GM19395 (cell line): ENCODE data around the gene CRACR2B.
A peak's percentile ranks its signal among the peaks of the same experiment; 100 is the strongest.

ENCODE experiments used
- ATAC-seq: cut with Tn5 transposase; IDR thresholded peaks from one replicate; pipeline ENCODE4 v1.9.1; 2021; ENCODE audit warnings: mild to moderate bottlenecking, moderate library complexity; ENCODE audit not compliant: unreplicated experiment

Gene CRACR2B

DNA sequence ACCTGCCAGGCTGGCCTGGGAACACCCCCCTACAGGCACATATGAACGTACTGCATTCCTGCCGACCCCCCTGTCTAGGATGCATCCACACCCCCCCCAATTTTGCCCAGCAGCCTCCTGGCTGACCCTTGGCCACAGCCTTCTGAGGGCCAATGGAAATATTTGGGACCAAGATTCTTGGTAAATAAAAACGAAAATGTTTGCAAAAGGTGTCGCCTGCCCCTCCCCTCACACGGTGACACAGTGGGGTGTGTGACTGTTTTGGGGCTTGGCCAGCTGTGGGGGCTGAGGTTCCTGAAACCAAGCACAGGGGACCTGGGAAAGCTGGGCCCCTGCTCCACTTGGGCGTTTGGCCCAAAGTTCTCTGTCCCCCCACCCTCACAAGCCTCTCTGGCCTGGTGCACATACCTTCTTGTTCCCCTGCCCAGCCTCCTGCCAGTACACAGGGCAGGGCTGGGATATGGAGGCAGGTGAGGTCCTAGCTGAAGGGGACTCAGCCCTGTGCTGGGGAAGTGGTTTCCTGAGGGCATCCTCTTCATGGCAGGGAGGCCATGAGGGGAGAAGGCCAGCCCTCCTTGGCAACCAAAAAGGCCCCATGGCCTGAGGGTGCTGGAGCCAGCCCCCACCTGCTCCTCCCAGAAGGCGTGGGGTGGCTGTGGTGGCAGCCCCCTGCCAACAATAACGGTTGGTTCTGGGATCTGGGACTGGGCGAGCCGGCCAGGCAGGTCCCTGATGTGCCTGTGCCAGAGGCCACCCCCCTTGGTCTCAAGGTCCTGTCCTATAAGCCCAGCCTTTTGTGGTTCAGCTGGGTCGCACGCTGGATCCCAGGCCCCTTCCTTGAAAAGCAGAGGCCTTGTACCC lies 2.1 kb upstream of the CRACR2B start:
- no peak for ATAC-seq

DNA sequence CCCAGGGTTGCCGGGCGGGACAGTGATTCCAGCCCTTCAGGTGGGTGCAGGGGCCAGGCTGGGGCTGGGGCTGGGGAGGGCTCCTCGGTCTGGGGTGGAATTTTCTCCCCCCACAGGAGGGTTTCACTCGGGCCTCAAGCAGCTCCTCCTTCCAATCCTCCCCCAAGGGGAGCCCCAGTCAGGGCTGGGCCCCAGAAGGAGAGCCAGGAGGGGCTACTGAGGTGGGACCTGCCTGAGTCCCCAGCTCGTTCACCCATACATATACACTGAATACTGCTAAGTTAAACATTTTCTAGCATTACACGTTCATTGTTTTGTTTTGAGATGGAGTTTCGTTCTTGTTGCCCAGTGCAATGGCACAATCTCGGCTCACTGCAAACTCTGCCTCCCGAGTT lies 1.5 kb upstream of the CRACR2B start:
- no peak for ATAC-seq

DNA sequence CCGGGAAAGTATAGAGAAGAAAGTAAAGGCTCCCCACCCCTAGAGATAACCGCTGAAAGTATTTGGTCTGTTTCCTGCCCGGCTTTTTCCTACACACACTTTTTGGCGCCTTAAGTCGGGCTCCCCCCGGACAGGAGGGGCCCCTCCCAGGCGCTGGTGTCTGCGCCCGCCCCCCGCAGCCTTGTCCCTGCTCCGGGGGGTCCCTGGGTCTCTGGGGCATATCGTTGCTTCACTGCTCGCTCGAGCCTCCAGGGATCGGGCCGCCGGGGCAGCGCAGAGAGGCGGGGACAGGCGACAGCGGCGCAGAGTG lies 928 bp upstream of the CRACR2B start:
- ATAC-seq = peak; percentile 7

DNA sequence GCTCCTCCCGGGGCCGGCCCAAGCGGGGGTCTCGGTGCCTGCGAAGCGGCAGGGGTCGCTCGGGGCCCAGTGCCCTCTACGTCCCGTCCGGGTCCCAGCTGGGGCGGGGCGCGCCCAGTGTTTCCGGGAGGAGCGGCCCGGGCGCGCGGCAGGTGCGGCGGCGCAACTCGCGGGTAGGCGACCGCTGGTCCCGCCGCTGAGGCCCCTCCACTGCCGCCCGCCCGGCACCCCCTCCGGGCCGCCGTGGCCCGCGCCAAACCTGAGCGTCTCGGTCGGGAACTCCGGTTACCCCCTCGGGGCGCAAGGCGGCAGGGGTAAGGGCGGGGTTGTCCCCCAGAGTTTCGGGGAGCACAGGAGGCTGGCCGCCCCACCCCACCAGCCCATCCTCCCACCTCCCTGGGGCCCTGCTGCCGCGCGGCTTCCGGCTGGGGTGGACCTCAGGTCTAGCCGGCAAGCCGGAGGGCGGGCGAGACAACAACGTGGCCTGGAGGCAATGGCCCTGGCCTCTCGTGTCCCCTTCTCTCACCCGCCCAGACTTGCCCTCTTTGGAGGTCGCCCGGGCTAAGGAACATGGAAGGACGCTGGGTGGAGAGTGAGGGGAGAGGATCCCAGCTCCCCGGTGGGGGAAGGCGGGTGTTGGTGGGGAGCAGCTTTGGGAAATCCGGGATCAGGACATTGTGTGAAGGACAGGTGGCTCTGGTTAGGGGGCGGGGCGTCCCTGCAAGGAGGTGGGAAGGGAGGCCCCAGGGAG lies 398 bp upstream of the CRACR2B start:
- peak; percentile 48 for ATAC-seq

DNA sequence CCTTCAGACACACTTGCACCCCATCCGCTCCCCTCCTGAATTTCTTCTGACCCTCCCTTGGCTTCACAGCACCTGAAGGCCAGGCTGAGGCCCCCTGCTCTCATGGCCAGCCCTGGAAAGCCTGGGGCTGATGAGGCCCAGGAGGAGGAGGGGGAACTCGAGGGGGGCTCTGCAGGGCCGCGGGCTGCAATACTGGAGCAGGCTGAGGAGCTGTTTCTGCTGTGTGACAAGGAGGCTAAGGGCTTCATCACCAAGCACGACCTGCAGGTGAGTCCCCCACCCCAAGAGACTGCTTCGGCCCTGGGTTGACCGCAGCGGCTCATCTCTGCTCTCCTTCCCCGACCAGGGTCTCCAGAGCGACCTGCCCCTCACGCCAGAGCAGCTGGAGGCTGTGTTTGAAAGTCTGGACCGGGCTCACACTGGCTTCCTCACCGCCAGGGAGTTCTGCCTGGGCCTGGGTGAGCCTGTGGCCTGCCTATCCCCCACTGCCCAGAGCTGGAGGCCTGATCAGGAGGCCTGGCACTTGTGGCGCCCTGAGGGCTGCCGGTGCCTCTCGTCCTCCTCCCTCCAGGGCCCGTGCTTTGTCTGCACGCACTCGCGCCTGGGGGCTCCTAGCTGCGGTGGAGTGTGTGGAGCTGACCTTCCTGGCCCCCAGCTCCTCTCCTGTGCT lies 922 bp downstream of the CRACR2B start:
- no peak for ATAC-seq

DNA sequence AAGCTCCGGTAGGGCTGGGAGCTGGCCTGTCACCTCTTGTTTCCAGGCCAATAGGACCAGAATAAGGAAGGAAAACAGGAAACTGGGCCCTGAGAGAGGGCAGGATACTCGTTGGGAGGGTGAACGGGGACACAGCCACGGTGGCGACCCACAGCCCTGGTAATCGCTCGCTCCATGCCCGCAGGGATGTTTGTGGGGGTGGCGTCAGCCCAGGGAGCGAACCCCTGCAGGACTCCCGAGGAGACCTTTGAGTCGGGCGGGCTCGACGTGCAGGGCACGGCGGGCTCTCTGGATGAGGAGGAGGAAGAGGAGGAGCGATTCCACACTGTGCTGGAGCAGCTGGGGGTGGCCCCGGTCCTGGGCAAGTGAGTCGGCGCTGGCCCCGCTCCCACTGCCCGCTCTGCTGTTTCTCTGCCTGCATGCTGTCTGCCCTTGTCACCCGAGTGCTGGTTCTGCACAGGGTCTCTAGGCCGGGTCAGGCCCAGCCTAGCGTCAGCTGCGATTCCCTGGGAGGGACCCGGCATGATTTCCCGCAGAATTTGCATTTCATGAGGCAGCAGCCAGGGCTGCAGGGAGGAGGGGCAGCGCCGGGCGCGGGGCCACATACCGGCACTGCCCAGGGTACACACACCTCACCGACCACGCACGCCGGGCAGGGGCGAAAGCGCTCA lies 1.6 kb downstream of the CRACR2B start:
- no peak for ATAC-seq

DNA sequence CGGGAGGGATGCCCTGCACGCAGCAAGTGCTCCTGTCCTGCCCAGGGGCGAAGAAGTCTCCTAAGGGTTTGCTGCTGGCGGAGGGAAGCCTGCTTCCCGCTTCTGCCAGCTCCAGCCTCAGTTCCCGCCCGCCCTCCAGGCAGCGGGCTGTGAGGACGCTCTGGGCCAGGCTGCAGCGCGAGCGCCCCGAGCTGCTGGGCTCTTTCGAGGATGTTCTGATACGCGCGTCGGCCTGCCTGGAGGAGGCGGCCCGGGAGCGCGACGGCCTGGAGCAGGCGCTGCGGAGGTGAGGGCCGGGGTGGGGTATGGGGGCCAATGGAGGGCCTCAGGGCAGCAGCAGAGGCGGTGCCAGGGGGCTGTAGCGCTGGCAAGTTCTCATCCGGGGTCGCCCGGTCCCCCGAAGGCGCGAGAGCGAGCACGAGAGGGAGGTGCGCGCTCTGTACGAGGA lies 2.2 kb downstream of the CRACR2B start:
- ATAC-seq = no peak

DNA sequence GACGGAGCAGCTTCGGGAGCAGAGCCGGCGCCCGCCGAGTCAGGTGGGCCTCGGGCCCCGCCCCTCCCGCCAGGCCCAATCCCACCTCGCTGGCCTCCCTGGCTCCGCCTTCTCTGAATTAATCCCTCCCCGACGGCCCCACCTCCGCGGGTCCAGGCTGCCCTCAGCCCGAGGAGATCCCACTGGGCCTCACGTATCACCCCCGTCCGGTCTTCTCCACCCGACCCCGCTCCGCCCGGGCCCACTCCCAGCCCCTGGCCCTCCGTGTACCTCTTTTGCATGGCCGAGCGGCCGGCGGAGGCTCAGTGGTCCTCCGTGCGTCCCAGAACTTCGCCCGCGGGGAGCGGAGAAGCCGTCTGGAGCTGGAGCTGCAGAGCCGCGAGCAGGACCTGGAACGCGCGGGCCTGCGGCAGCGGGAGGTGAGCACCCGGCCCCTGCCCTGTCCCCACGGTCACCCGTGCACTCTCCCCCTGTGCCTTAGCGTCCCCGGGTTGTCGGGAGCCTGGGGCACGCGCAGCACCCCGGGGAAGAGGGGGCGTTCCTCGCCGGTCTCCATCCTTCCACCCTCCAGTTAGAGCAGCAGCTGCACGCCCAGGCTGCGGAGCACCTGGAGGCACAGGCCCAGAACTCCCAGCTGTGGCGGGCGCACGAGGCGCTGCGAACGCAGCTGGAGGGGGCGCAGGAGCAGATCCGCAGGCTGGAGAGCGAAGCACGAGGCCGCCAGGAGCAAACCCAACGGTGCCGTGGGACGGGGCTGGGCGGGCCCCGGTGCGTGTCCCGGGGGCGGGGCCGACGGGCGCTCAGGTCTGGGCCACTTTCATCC lies 2.8 kb downstream of the CRACR2B start:
- no peak for ATAC-seq

DNA sequence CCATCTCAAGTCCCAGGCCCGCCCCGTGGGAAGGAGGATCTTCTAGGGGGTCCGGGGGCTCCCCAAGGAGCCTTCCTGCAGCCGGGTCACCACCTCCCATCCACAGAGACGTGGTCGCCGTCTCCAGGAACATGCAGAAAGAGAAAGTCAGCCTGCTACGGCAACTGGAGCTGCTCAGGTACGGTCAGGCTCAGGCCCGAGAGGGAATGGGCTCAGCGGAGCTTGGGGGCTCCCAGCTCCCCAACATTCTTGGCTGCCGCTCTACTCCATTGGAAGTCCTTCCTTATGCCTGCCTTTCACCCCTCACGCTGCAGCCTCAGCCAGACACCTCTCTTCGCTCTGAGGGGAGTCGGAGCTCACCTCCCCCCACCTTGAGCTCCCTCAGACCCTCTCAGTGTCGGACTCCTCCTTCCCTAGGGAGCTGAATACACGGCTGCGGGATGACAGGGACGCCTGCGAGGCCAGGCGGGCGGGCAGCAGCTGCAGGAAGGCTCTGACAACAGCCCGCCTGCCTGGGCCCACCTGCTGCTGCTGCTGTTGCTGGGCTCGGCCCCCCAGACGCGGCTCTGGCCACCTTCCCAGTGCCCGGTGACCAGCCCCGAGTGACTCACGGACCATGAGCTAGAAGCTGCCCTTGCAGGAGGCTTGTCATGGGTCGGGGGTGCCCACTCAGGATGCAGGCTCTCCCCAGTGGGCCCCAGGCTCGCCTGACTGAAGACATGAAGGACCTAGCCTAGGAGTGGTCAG lies 3.6 kb downstream of the CRACR2B start:
- ATAC-seq = no peak

DNA sequence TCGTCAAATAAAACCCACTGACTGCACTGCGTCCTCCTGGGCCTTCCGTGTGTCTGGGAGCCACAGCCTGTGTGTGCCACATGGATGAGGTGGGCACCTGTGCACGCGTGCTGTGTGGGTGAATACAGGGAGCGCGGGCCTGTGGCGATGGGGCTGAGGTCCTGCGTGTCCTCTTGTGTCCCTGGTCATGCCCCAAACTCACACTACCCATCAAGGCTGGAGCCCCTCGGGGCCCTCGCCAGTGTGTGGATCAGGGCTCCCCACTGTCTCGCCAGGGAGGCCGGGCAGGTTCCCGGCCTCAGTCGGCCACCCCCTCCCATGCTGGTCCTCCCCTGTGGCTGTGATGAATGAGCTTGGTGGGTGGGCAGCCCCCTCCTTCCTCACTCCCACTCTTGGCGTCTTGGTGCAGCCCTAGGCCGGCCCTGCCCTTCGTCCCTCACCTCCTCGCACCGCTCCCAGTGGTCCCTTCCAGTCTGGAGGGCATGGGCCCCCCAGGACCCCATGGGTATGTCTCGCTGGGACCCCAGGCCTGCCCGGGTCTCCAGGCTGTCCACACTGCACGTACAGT lies 4.3 kb downstream of the CRACR2B start:
- no peak for ATAC-seq

DNA sequence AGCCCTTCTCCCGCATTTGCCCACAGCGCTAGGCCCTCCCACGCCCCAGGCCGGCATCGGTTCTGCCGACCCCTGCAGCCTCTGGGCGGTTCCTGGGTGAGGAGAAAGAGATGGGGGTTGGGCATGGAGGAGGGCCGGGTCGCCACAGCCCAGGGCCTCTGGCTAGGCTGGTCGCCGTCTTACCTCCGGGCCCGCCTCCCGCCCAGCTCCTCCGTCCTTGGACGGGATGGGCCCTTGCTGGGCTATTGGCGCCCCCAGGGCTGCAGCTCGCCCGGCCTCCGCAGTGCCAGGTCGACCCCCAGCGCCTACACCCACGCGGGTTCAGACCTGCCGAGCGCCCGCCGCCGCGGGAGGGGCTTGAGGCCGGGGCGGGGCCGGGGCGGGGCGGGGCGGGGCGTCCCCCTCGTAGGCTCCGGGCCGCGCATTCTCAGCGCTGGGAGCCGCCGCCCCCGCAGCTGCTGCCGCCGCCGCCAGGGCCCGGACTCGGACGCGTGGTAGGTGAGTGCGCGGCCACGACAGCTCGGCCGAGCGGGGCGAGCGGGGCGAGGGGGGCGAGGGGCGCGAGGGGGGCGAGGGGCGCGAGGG lies 4.9 kb downstream of the CRACR2B start, which contains the start of gene CD151:
CD151 (plus strand) TSS at position 424 of the 585 bp plus-strand sequence. CDS start 3,118 bp downstream, outside the sequence.
- ATAC-seq = peak; percentile 36

DNA sequence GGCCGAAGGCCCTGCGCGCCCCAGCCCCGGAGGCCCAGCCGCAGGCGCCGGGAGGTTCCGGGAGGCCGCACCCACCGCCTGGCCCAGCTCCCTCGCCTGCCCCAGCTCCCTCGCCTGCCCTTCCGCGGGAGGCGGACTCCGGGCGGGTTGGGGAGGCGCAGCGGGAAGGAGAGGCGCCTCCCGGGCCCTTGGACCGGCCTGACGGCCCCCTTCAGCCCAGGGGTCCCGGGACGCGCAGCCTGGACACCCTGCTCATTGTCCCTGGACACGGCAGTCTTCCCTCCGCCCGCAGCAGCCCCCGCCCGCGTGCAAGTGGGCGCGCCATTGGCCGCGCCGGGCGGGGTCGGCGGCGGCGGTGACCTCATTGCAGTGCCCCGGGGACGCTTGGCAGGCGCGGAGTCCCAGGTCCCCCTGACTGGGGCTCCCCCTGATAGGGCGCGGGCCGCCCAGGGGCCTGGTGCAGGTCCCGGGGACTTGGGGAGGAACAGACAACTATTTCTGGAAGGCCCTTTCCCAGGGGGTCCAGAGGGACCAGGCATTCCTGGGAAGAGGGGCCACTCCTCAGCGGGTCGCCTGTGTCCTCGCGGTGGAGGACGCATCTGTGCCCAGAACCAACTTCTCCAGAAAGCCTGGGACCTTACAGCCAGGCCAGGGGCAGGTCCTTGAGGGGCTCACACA lies 5.5 kb downstream of the CRACR2B start:
- ATAC-seq = peak; percentile 21

DNA sequence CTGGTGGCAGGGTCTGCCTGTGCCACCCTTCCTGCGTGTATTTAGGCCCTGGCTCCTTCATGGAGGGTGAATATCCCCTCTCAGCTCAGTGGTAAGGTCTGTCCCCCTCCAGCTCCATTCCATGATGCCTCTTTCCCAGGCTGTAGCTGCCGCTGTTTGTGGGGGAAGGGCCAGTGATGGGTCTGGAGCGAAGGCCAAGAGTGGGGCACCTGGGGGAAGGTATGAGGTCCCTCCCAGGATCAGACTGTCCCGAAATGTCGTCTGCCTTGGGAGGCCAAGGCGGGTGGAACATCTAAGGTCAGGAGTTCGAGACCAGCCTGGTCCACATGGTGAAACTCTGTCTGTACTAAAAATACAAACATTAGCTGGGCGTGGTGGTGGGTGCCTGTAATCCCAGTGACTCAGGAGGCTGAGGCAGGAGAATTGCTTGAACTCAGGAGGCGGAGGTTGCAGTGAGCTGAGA lies 6.2 kb downstream of the CRACR2B start:
- no peak for ATAC-seq

DNA sequence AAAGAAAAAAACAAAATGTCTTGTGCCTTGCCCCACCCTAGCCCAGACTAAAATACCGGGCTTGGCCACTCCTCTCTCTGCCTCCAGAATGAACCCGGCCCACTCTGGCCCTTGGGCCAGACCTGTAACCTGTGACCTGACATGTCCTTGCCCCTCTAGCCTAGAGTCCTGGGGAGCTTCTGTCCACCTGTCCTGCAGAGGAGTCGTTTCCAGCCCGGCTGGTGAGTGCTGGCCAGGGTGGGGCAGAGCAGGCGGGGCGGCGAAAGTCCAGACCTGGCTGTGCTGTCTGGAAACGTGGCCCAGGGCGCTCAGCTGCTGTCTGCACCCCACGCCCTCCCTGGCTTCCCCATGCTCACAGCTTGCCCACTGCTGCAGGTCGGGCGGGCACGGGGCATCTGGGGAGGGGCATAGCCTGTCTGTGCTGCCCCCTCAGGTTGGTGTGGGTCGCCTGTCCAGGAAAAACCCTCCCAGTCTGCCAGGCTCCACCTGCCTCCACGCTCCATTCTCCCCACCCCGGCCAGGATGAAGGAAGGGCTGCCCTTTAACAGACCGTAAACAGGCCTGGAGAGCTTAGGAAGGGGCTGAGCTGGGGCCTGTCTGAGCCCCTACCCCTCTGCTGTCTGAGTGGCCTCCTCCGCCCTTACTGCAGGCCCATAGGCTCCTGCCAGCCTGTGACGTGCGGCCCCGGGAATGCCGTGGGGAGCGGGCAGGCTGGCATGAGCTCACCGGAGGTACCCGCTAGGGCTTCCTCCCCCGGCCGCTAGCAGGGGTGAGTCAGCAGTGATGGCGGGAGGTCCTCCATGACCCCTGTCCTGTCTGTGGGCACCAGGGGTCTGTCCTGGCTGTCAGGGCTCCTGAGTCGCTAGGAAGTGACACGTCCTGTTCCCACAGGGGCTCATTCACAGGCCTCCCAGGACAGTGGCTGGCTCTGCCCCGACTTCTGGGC lies 6.9 kb downstream of the CRACR2B start:
- ATAC-seq = no peak

DNA sequence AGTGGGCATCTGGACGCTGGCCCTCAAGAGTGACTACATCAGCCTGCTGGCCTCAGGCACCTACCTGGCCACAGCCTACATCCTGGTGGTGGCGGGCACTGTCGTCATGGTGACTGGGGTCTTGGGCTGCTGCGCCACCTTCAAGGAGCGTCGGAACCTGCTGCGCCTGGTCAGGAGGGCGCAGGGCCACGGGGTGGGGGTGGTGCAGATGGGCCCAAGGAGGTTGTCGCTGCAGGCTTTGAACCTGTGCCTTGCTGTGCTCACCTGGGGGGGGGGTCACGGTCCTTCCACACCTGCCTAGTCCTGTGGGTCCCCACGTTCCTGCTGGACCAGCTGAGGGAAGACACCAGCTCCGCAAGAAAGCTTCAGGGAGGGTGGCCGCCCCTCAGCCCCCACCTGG lies 8.6 kb downstream of the CRACR2B start:
- no peak for ATAC-seq

DNA sequence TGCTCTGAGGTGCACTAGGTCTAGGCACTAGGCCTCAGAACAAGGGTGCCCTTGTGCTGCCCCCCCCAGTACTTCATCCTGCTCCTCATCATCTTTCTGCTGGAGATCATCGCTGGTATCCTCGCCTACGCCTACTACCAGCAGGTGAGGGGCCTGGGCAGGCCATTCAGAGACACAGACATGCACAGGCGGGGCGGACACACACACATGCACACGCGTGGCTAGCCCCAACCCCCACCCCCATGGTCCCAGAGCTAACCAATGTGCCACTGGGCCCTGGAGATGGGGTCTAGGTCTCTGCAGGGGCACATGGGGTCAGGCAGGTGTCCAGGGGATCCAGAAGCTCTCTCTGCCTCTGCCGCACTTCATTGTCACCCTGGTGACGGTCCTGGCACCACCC lies 9.0 kb downstream of the CRACR2B start:
- no peak for ATAC-seq
